Panc1 (cell line): ENCODE data around the gene HM13.
A peak's percentile ranks its signal among the peaks of the same experiment; 100 is the strongest.

Experiments
- POLR2AphosphoS5 ChIP-seq: IDR thresholded peaks from 2 replicates; pipeline ENCODE4 v1.6.1; 2012; ENCODE audit warnings: mild to moderate bottlenecking, low read depth, low read length, moderate library complexity
- SIN3A ChIP-seq: IDR thresholded peaks from 2 replicates; pipeline ENCODE4 v1.6.1; 2012; ENCODE audit warnings: low read depth, mild to moderate bottlenecking, low read length, moderate library complexity, borderline replicate concordance; ENCODE audit not compliant: insufficient read depth
- TF ChIP-seq, protein P1 (sequence below): fragments of 450-650 bp; IDR thresholded peaks from 2 replicates; pipeline ENCODE4 v1.5.1; 2017; ENCODE audit warnings: mild to moderate bottlenecking

DNA sequence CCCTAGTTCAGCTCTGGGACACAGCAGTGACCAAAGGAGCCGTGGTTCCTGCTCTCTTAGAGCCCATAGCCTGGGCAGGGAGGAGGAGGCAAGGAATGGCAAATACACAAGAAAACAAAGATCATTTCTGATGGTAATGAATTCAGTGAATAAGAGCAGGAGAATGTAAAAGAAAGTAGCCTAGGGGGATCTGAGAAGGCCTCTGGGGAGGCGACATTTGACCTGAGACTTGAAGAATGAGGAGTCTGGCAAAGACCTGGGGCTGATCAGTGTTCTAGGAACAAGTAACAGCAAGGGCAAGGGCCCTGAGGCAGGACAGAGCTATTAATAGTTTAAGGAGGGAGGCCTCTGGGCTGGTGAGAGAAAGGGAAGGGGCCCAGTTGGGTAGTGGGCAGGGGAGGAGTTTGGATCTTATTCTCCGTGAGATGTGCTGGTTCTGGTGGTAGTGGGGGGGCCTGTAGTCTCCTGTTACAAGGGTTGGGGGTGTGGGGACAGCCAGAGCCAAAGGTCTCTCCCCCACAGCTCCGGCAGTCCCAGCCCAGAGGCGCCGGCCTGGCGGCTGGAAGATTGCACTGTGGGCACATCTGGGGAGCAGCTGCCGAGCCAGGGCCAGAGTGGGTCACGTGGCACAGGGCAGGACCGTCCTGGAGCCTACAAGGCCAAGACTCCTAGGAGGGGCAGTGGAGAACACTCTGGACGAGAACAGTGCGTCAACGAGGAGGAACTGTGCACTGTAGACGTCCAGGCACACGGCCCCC is 81.6 kb downstream of the HM13 start:
- TF ChIP-seq, protein P1, sequence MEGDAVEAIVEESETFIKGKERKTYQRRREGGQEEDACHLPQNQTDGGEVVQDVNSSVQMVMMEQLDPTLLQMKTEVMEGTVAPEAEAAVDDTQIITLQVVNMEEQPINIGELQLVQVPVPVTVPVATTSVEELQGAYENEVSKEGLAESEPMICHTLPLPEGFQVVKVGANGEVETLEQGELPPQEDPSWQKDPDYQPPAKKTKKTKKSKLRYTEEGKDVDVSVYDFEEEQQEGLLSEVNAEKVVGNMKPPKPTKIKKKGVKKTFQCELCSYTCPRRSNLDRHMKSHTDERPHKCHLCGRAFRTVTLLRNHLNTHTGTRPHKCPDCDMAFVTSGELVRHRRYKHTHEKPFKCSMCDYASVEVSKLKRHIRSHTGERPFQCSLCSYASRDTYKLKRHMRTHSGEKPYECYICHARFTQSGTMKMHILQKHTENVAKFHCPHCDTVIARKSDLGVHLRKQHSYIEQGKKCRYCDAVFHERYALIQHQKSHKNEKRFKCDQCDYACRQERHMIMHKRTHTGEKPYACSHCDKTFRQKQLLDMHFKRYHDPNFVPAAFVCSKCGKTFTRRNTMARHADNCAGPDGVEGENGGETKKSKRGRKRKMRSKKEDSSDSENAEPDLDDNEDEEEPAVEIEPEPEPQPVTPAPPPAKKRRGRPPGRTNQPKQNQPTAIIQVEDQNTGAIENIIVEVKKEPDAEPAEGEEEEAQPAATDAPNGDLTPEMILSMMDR, result no peak
- TF ChIP-seq POLR2AphosphoS5 (peak; percentile 91), SIN3A (no peak)
